ENCODE data around the gene OR2A42.
"Not testable (repeated sequence)": the region's sequence is repeated elsewhere in the genome, so short reads cannot be mapped to it uniquely, and the experiment has no call there.

OR2A42 gene, protein sequence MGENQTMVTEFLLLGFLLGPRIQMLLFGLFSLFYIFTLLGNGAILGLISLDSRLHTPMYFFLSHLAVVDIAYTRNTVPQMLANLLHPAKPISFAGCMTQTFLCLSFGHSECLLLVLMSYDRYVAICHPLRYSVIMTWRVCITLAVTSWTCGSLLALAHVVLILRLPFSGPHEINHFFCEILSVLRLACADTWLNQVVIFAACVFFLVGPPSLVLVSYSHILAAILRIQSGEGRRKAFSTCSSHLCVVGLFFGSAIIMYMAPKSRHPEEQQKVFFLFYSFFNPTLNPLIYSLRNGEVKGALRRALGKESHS

DNA sequence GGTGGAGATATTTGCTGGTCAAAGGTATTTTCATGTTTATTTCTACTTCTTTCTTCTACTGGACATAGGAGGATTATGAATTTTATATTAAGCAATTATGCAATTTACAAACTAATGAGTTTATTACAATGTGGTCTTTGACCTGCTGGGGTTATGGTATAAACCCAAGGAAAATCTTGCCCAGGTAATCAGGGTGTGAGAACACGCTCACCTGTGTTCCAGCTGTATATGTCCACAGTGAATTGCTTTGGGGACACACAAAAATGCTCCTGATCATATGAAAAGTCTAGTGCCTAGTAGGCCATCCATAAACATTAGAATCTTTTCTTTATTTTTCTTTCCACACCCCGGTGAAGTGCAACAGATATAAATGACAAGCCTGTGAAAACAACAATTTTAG lies at the start of gene OR2A42:
OR2A42 (minus strand) TSS at position 241 of the 400 bp plus-strand sequence. CDS start 6,762 bp downstream, outside the sequence.
- DNase-seq (ENCODE audit: low read depth in 3 of 3), result not testable (repeated sequence)

DNA sequence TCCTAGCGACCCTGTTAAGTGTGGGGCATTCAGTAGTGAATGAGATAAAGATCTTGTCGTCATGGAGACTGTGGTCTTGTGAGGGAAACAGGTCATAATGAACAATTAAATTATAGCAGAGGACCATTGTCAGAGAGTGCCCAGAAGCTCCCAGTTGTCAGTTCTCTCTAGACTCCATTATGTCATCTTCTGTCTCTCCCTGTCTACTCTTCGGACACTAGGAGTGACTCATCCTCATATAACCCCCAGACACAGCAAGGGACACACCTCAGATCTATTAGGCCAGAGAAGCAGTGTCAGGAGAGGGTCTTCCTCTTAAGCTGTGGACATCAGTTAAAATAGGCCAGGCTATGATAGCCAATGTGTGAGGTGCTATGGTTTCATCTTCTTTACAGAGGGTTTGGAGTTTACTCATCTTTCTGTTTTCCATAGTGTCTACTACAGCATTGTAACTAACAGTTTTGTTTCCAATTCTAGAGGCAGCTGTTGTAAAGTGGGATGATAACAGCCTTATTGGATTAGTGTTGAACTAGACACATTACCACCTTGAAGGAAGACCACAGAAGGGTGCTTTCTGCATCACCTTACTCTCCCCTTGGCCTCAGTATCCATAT lies 47.9 kb upstream of the OR2A42 start:
- DNase-seq (ENCODE audit: low read depth in 3 of 3), result not testable (repeated sequence)

DNA sequence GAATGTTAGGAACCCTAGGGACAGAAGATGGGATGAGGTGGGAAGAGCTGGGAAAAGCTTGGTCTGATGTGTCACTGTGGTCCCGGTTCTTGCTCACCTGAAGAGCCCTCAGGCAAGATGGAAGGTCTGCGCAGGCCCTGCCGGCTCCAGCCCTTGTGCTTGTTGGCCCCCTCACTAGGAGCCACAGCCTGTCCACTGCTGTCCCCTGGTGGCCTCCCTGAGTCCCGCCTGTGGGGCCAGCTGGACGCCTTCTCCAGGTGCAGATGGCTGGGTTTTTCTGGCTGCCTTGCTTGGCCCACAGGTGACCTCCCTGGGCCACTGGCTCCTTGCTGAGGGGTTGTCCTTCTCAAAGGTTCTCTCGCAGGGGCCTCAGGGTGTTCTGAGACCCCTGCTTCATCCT lies 44.3 kb upstream of the OR2A42 start:
- DNase-seq (ENCODE audit: low read depth in 3 of 3), result not testable (repeated sequence)

DNA sequence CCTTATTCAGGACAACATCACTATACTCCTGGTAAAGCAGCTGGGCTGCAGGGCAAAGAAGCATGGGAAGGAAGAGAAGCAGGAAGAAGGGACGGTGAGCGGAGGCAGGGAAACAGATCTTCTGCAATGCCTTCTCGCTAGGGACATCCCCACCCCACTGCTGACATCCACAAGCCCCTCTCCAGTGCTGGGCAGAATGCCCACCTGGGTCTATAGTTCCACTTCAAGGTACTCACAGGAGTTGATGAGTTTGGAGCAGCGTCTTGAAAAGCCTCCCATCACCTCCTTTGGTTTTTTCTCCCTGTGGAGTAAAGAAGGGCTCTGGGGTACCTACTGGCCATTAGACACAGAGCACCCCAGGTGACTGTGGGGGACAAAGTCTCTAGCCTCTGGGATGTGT lies 43.1 kb upstream of the OR2A42 start:
- DNase-seq (ENCODE audit: low read depth in 3 of 3), result not testable (repeated sequence)

DNA sequence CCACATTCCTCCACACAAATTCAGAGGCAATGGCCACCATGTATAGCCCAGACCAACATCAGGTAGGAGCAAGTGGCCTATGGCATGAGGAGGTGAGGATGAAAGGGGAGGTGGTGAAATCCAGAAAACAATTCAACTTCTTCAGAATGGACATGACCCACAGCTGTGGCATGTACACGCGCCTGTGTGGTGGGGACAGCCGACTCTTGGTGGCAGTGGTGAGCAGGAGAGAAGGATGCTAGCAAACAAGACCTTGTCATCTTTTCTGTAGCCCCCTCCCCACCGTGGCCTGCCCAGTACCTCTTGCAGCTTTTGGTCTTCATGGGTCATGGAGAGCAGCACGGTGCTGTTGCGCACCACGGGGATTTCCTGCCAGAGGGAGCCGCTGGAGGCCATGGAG lies 42.6 kb upstream of the OR2A42 start:
- not testable (repeated sequence) for DNase-seq (ENCODE audit: low read depth in 3 of 3)

DNA sequence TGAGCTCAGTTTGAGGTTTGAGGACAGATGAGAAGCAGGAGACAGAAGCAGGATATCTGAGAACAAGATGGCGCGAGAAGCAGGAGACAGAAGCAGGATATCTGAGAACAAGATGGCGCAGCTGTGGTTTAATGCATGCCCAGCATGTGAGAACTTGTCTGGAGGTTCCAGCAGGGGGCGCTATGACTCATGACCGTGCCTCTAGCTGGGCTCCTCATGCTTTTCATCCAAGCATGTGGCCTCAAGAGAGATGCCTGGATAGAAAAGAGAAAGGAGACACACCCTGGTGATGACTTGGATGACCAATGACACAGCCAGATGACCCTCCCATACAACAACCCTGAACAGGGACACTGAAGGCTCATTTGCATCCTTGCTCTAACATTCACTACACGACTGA lies 40.6 kb upstream of the OR2A42 start:
- not testable (repeated sequence) for DNase-seq (ENCODE audit: low read depth in 3 of 3)

DNA sequence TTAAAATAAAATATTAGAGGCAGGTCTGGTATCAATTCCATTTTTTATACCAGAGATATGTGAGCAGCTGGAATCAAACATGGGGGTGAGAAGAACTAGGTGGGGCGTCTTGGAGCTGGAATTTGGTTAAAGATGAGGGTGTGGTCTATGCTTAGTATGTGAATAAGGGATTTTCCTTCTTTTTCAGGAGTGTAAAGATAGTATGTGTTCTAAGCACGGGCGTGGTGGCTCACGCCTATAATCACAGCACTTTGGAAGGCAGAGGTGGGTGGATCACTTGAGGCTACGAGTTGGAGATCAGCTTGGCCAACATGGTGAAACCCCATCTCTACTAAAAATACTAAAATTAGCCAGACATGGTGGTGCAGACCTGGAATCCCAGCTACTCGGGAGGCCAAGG lies 35.9 kb upstream of the OR2A42 start:
- DNase-seq (ENCODE audit: low read depth in 3 of 3), result not testable (repeated sequence)

DNA sequence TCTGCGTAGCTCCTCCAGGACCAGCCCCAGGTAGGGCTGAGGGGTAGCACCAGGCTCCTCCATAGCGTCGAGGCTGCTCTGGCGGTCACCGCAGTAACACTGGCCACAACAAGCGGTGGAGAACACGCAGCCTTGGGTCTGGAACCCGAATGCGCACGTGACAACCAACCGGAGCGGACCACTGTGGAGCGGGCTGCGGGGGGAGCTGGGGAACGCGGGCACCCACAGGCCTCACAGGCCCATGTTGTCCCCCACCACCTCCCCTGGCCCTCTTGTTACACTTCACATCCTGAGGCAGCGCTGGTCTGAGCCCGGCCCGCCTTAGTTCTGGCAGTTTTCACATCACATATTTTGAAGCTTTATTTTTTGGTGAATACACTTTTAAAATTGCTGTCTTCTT lies 29.8 kb upstream of the OR2A42 start, which contains the start of gene CTAGE8:
CTAGE8 (minus strand) TSS at position 101 of the 400 bp plus-strand sequence; CDS start at position 63, 38 bp downstream.
- not testable (repeated sequence) for DNase-seq (ENCODE audit: low read depth in 3 of 3)

DNA sequence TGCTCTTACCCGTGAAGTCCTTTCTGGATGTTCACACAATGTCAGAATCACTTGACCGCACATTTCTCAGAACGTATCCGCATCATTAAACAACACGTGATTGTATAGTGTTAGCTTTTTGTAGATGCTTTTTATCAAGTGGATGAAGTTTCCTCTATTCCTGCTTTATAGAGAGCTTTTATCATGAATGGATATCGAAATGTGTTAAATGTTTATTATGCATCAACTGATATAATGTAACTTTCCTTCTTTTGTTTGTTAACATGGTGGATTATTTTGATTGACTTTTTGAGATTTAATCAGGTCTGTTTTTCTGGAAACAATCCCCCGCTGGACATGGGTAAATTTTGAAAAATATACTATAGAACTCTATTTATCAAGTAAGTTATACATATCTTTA lies 25.3 kb upstream of the OR2A42 start, which contains the start of gene OR2A7:
OR2A7 (minus strand) TSS at position 101 of the 400 bp plus-strand sequence. CDS start 5,164 bp downstream, outside the sequence.
- DNase-seq (ENCODE audit: low read depth in 3 of 3), result not testable (repeated sequence)

DNA sequence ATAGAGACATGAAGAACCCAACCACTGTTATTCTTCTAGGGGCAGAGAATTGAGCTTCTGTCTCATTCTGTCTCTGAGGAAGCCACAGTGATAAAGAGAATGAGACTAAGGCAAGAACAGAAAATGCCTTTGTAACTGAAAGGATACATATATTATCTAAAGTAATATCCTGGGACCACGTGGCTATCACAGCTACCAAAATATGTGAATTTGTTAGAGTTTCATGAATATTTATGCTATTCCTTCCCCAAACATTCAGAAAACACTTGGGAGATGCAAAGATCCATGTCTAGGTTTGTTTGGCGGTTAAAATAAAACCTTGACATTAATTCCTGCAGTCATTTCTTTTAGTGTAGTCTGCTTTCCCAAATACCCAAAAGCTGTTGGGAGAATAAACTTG lies 22.7 kb upstream of the OR2A42 start:
- not testable (repeated sequence) for DNase-seq (ENCODE audit: low read depth in 3 of 3)

DNA sequence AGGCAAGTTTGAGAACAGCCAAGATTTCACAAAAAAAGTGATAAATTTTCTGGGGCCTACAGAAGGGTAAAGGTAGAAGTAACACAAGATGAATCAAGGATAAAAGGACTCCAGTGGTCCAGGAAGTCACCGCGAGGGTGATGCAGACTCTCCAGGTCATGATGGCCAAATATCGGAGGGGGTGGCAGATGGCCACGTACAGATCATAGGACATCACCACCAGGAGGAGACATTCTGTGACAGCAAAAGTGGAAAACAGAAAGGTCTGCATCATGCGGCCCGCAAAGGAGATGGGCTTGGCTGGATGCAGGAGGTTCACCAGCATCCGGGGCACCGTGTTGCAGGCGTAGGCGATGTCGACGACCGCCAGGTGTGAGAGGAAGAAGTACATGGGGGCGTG lies 19.7 kb upstream of the OR2A42 start:
- not testable (repeated sequence) for DNase-seq (ENCODE audit: low read depth in 3 of 3)

DNA sequence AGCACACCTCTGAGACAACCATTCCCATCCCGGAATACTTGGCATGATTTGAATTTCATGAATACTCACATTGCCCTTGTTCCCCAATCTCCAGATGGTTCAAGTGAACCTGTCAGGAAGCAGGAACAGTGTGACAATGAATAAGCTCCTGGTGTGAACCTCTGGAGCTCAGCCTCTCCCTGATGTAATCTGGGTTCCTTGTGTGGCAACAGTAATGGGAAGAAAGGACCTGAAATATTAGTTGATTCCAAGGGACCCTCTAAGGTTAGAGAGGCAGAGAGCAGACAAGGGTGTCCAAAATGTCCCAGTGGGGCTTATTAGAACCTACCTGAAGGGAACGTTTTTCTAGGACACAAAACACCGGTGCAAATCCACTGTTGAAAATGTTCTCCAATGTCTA lies 16.7 kb upstream of the OR2A42 start:
- DNase-seq (ENCODE audit: low read depth in 3 of 3), result no peak

DNA sequence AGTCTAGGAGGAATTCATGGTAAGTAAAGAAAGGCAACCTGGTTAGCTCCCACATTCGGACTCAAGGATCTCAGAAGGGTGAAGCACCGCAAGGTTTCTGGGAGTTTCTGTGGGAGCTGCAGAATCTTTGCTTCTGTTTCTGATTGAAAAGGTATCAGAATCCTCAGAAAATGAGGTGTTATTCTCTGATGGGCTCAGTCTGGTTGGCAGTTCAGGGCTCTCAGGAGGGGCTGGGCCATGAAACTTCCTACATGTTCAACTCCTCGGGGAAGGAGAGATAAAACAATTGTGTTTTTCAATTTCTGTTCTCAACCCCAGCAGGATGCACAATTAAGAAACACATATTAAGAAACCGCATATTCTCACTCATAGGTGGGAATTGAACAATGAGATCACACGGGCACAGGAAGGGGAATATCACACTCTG lies 16.1 kb upstream of the OR2A42 start:
- no peak for DNase-seq (ENCODE audit: low read depth in 3 of 3)

DNA sequence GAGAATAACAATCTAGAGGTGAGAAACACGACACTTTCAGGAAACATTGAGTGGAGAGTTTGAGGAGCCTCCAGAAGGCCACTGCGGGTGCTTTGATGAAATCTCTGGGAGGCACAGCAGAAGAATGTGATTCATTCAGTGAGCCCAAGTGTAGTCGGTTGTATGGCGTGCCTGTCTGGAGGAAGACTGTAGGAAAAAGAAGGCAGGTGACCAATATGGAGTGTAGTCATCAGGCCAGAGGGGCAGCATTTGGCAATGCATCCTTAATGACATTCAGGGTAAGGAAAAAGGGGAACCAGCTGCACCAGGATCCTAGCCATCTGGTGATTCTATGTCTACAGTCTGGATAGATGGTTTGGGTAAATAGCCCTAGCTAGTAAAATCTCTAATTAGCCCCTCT lies 12.9 kb upstream of the OR2A42 start:
- not testable (repeated sequence) for DNase-seq (ENCODE audit: low read depth in 3 of 3)

DNA sequence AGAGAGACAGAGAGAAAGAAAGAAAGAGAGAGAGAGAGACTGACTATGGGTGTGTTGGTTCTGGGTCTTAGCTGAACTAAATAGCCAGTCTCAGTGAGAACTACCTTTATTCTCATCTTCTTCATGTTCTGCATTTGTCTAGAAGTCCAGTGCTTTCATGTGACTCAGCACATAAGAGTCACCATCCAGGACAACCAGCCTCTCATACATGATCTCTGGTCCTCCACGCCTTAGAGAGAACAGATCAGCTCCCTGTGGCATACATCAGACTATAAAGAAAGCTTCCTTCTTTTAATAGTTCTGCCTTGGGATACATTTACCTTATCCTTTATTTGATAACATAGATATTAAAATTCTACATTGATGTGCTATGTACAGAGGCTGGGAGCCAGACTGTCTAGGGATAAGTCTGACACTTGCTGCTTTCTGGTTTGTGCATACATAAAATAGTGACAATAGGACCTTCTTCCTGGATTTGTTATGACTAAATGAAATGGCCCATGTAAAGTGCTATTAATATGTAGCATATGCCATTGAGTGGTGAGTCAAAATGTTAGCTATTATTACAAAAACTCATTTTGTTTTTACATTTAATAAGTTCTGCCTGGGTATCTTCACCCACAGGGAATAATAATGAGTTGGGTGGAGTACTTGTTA lies 8.4 kb upstream of the OR2A42 start:
- DNase-seq (ENCODE audit: low read depth in 3 of 3), result not testable (repeated sequence)

DNA sequence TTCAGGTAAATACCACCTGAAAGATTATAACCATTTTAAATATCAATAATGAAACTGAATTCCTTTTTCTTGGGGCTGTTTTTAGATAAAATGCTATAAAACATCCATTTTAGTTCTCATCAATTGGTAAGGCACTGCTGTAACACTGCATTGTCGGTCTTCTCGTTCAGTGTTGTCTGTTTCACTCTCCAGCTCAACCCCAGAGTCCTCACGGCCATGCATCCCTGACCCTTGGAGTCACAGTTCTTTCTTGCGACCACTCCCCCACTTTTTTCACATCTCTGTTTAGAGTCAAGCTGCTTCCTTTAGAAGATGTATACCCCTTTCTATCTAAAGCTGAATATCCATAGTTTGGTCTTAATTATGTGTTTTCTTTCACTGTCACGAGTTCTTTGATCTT lies 7.6 kb upstream of the OR2A42 start:
- DNase-seq (ENCODE audit: low read depth in 3 of 3), result not testable (repeated sequence)

DNA sequence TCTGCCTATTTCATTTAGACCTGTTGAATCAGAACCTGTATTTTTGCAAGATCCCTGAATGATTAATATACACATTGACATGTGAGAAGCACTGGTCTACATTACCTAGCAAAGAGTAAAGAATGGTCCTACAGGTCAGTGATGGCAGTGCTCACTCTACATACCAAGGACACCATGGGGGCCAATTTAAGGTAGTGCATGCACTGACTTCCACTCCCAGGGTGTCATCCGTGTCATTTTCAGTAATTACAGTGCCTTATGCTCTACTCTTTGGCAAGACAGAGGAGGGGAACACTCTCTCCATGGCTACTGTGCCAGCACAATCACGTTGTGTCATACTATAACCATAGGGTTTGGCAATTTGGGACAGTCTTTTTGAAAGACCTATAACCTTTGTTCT lies 6.0 kb upstream of the OR2A42 start:
- not testable (repeated sequence) for DNase-seq (ENCODE audit: low read depth in 3 of 3)

DNA sequence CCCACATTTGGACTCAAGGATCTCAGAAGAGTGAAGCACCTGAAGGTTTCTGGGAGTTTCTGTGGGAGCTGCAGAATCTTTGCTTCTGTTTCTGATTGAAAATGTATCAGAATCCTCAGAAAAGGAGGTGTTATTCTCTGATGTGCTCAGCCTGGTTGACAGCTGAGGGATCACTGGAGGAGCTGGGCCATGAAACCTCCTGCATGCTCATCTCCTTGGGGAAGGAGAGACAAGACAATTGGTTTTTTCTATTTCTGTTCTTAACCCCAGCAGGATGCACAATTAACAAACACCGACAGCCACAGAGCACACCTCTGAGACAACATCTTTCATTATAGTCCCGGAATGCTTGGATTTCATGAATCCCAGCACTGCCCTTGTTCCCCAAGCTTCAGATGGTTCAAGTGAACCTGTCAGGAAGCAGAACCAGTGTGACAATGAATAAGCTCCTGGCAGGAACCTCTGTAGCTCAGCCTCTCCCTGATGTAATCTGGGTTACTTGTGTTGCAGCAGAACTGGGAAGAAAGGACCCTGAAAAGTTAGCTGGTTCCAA lies 799 bp downstream of the OR2A42 start:
- DNase-seq (ENCODE audit: low read depth in 3 of 3), result not testable (repeated sequence)

DNA sequence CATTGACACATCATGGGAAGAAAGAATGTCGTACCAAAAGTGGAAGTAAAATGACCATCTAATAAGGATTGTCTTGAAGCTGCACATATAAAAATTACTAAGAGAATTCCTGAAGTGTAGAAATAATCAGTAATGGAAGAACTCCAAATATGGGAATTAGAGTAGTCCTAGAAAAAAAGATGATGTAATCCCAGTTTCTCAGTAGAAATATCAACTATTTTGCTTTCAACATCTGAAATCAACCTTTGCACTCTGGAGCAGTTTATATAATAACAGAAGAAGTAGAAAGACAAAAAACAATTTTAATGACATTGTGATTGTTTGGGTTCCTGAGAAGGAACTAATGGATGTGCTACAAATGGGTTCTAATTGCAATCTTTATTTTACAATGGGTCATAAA lies 6.4 kb downstream of the OR2A42 start:
- not testable (repeated sequence) for DNase-seq (ENCODE audit: low read depth in 3 of 3)

DNA sequence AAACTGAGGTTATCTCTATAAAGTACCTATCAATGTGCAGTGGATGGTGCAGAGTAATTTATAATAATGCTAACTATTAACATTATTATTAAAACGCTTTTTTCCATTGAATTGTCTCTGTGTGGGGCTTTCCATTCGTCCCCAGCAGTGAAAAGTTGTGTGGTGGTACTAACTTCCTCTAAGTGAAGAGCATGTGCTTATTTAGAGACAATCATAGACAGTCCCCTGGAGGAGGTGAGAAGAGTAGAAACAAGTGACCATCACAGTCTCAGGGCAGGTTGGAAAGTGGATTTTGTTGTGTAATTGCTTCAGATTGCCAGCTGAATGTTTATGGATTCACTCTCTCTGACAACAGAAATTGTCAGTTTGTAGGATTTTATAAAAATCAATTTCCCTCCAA lies 8.4 kb downstream of the OR2A42 start:
- not testable (repeated sequence) for DNase-seq (ENCODE audit: low read depth in 3 of 3)

DNA sequence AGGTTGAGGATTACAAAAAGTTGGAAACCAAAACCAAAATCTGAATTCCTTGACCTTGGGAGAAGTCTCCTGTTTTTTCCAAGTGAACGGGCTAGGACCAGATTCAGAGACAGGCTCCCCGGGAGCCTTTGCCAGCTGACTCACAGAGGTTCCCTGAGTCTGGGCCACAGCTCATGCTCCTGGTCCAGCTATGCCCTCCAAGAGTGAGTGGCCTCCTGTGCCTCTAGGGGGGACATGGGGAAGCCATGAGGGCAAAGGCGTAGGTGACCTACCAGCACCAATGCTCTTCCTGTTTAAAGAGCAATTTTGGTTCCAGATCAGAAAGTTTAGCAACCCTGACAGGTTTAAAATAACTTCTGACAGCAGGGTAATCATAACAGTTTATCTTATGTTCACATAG lies 10.6 kb downstream of the OR2A42 start:
- not testable (repeated sequence) for DNase-seq (ENCODE audit: low read depth in 3 of 3)

DNA sequence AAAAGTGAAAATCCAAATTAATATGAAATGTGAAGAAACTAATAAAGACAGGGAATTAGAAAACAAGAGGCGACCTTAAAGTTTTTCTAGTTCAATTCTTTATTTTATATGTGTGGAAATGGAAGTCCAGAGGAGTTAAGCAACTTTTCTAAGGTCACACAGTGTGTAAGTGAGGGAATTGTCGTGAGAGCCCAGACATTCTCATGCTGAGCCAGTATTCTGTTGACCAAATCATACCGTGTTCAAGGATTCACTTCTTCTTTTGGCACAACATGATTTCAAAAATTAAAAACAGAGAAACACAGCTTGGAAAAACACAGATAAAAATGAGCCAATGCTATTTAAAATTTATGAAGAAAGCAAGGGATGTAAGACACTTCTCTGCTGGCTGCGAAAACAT lies 12.5 kb downstream of the OR2A42 start:
- DNase-seq (ENCODE audit: low read depth in 3 of 3), result not testable (repeated sequence)
